ENCODE data around the gene HNRNPF. TPM values are rescaled to one million over a fixed set of nuclear protein-coding genes. Genes with fewer than 3 reads are reported as not detected.
"Not testable (repeated sequence)": the region's sequence is repeated elsewhere in the genome, so short reads cannot be mapped to it uniquely, and the experiment has no call there.

HNRNPF gene
- polyA plus RNA-seq, 1 donor = 204 TPM

GRCh38 chr10:43353495-43354329, 55.3 kb downstream of the HNRNPF start:
- no peak for DNase-seq

GRCh38 chr10:43352951-43353350, 56.0 kb downstream of the HNRNPF start:
- DNase-seq = no peak

GRCh38 chr10:43351301-43351700, 57.7 kb downstream of the HNRNPF start:
- DNase-seq = no peak

GRCh38 chr10:43350686-43351085, 58.3 kb downstream of the HNRNPF start:
- no peak for DNase-seq

GRCh38 chr10:43350156-43350555, 58.8 kb downstream of the HNRNPF start:
- DNase-seq = no peak

- DNase-seq = peak; percentile 80
Measured at GRCh38 chr10:43348511-43349312, 60.3 kb downstream of the HNRNPF start.

- DNase-seq = no peak
Measured at GRCh38 chr10:43347997-43348396, 61.0 kb downstream of the HNRNPF start.

- DNase-seq = no peak
Measured at GRCh38 chr10:43344051-43344450, 64.9 kb downstream of the HNRNPF start.

- DNase-seq = no peak
Measured at GRCh38 chr10:43343126-43343525, 65.9 kb downstream of the HNRNPF start.

- DNase-seq = no peak
Measured at GRCh38 chr10:43342279-43343125, 66.5 kb downstream of the HNRNPF start.

- DNase-seq = no peak
Measured at GRCh38 chr10:43341450-43341849, 67.5 kb downstream of the HNRNPF start.

- DNase-seq = no peak
Measured at GRCh38 chr10:43340619-43341018, 68.4 kb downstream of the HNRNPF start.

- DNase-seq = no peak
Measured at GRCh38 chr10:43340101-43340500, 68.9 kb downstream of the HNRNPF start.

- no peak for DNase-seq
Measured at GRCh38 chr10:43339136-43339535, 69.8 kb downstream of the HNRNPF start.

GRCh38 chr10:43338117-43338516, 70.9 kb downstream of the HNRNPF start:
- no peak for DNase-seq

- not testable (repeated sequence) for DNase-seq
Measured at GRCh38 chr10:43337536-43337935, 71.5 kb downstream of the HNRNPF start.

- DNase-seq = no peak
Measured at GRCh38 chr10:43336641-43337318, 72.2 kb downstream of the HNRNPF start.

- DNase-seq = no peak
Measured at GRCh38 chr10:43336061-43336460, 72.9 kb downstream of the HNRNPF start.
